Lung microvascular endothelial cell (primary cell): ENCODE data around the gene UQCRQ. TPM values are rescaled to one million over a fixed set of nuclear protein-coding genes. Genes with fewer than 3 reads are reported as not detected.
A peak's percentile ranks its signal among the peaks of the same experiment; 100 is the strongest.

Experiments used
- DNase-seq, 2 donors: peaks; one replicate each; pipeline versions ENCODE4 v3.0.0 to v3.0.0-alpha.2; 2010; ENCODE audit warnings: low read depth in 2 of 2
- total RNA-seq: library from RNA; depleted of rRNA; stranded (reverse); fragments of >200 nt; gene quantifications from 2 replicates; pipeline ENCODE4 v1.2.1, GENCODE V29; 2014

The UQCRQ gene
- total RNA-seq, 1 donor from 2014 or later: 91.5 TPM

DNA sequence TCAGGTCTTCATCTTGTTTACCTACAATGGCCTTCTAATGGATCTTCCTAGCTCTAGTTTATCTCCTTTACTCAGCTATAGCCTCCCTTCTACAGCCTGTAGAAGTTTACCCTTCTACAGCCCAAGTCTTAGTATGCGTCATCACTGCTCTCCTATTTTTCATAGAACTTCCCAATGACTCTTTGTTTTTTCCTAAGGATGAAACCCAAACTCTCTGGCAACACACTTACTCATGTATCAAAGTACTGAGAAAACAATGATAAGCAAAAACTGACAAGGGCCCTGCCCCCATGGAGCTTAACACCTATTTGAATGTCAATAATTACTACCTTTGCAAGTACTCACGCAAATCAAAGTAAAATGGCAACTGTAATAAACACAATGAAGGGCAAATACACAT lies 40.7 kb downstream of the UQCRQ start:
- peak; percentile 33 to 79 for DNase-seq

DNA sequence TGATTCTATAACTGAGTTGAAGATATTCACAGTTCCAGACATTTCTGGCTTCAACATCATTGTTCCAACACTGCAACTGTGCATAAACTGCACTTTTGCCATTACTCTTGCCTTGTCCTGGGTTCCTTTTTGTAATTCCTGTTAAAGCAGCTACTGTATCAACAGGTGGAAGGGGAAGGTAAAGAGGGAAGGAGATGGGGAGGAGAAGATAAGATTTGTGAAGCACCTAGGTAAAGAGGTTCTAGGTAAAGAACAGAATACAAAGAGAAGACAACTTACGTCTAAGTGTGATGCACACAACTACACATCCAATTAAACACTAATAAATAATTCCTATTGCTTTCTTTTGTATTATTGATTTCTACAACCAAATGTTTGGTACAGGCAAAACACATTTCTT lies 43.3 kb downstream of the UQCRQ start:
- DNase-seq: no peak

DNA sequence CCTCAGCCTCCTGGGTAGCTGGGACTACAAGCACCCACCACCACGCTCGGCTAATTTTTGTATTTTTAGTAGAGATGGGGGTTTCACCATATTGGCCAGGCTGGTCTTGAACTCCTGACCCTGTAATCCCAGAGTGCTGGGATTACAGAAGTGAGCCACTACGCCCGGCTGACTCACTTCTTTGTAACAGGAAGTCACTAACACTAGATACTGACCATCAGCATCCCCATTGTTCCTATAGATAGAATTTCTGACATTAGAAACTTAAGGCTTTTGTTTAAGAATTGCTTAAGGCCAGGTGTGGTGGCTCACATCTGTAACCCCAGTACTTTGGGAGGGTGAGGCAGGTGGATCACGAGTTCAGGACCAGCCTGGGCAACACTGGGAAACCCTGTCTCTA lies 49.2 kb downstream of the UQCRQ start:
- peak; percentile 19 to 55 for DNase-seq

DNA sequence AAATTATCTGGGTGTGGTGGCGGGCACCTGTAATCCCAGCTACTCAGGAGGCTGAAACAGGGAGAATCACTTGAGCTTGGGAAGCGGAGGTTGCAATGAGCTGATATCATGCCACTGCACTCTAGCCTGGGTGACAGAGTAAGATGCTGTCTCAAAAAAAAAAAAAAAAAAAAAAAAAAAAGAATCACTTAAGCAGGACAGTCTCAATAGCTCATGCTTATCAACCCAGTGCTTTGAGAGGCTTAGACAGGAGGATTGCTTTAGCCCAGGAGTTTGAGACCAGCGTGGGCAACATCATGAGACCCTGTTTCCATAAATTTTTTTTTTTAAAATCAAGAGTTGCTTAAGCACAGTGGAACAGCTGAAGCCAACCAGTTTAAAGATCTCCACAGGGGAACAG lies 49.6 kb downstream of the UQCRQ start:
- no peak for DNase-seq

Other genes starting within 250 kb of the UQCRQ start
- not detected in 2 replicates for gene IL13, start 208.5 kb upstream of the UQCRQ start, total RNA-seq
- gene IL4, start 192.7 kb upstream of the UQCRQ start, total RNA-seq: not detected in 2 replicates
- gene KIF3A, start 129.1 kb upstream of the UQCRQ start, total RNA-seq: 3.9 and 4.2 TPM in 2 replicates
- gene CCNI2, start 119.2 kb upstream of the UQCRQ start, total RNA-seq: under 0.01 TPM in 1 of 2 replicates, not detected in the other
- 29.2 and 30.7 TPM in 2 replicates for gene SEPTIN8, start 89.4 kb upstream of the UQCRQ start, total RNA-seq
- gene SOWAHA, start 53.3 kb upstream of the UQCRQ start, total RNA-seq: not detected in 2 replicates
- gene SHROOM1, start 36.0 kb upstream of the UQCRQ start, total RNA-seq: 1.4 and 1.5 TPM in 2 replicates
- gene GDF9, start 173 bp upstream of the UQCRQ start, total RNA-seq: not detected in 2 replicates
- gene LEAP2, start 7.0 kb downstream of the UQCRQ start, total RNA-seq: under 0.01 TPM in 1 of 2 replicates, not detected in the other
- gene AFF4, start 97.0 kb downstream of the UQCRQ start, total RNA-seq: 19.8 and 20.4 TPM in 2 replicates
- 13.1 and 14.3 TPM in 2 replicates for gene ZCCHC10, start 159.9 kb downstream of the UQCRQ start, total RNA-seq
- gene HSPA4, start 185.4 kb downstream of the UQCRQ start, total RNA-seq: 74.8 and 79.1 TPM in 2 replicates